GM18519 (cell line): ENCODE results near the gene WTAP.
"Not testable (repeated sequence)": the region's sequence is repeated elsewhere in the genome, so short reads cannot be mapped to it uniquely, and the experiment has no call there.

Experiments
- ATAC-seq: cut with Tn5 transposase; IDR thresholded peaks from one replicate; pipeline ENCODE4 v1.9.1; 2021; ENCODE audit warnings: mild to moderate bottlenecking, moderate library complexity; ENCODE audit not compliant: unreplicated experiment, low FRiP score

Gene WTAP

DNA sequence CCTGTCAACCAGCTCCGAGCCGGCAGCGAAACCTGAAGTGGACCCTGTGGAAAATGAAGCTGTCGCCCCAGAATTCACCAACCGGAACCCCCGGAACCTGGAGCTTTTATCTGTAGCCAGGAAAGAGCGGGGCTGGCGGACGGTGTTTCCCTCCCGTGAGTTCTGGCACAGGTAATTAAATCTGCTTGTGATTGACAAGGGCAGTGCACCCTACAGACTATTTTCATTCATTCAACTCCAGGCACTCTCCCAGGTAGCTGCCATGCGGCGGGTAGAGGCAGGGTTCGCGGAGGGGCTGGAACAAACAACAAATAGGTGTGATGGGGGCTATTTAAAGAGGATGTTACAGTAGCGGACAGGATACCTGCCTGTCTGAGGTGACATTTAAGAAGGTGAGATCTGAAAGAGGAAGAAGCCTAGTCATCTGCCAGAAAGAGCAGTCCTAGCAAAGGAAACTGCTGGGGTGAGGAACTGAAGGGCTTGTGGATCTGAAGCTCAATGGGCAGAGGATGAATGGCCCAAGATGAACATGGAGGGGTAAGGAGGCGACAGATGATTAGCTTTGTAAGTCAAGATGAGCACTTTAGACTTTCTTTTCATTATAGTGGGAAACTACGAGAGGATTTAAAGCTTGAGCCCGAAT is 63.8 kb downstream of the WTAP start:
- no peak for ATAC-seq

GRCh38 chr6:159794976-159795375 is 67.7 kb downstream of the WTAP start:
- ATAC-seq, result not testable (repeated sequence)

DNA sequence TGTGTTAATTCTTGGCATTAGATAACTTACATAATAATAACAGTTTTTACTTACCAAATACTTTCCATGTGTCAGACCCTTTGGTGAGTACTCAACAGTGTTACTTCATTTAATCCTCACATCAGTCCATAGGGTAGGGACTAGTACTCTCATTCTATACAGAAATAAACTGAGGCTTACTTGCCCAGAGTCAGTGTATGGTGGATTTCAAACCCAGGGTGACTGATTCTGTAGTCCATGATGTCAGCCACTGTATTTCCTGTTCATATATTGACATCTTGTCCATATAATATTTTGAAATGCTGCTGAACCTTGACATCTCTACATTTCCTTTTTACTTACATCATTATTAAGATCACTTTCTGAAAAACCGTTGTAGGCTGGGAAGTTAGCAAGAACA is 70.2 kb downstream of the WTAP start:
- ATAC-seq, result no peak

DNA sequence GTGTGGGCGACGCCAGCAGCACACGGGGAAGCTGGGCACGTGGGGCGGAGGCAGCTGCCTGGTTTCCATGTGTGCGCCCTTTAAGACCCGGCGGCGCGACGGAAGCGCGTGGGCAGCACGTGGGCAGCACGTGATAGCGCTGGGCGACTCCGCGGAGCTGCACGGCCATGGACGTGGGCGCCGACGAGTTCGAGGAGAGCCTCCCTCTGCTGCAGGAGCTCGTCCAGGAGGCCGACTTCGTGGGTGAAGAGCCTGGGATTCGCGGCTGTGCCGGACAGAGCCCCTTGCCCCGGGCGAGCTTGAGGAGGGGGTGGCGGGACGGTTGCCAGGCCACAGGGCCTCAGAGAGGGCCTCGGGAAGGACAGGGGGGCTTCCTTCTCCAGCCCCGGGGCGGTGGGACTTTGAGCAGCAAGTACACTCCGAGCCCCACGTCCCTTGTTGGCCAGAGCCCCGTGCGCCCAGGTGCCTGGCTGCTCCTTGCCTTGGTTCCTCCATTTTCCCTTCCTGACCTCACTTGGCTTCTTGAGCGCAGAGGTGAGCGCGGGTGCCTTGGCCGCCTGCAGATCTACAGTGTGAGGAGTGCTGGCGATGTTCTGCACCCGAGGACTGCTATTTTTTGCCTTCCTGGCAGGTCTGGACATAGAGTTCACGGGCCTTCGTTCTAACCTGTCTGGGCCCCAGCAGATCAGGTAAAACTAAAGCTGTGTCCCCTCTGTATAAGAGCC is 73.0 kb downstream of the WTAP start, which contains the start of gene PNLDC1:
Gene PNLDC1, plus strand, starts transcription at position 136 of the 725 bp plus-strand sequence. Its CDS starts 32 bp downstream, at position 168.
- no peak for ATAC-seq

DNA sequence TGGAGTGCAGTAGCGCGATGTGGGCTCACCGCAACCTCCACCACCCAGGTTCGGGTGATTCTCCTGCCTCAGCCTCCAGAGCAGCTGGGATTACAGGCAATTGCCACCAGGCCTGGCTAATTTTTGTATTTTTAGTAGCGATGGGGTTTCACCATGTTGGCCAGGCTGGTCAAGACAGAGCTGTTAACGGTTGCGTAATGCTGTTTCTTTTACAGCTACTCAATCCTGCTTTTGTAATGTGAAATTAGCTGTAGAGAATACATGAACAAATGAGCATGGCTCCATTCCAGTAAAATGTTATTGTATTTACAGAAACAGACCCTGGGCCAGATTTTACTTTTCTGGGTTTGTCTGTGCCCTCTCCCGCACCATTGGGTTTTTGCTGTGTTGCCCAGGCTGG is 74.6 kb downstream of the WTAP start:
- ATAC-seq, result no peak

DNA sequence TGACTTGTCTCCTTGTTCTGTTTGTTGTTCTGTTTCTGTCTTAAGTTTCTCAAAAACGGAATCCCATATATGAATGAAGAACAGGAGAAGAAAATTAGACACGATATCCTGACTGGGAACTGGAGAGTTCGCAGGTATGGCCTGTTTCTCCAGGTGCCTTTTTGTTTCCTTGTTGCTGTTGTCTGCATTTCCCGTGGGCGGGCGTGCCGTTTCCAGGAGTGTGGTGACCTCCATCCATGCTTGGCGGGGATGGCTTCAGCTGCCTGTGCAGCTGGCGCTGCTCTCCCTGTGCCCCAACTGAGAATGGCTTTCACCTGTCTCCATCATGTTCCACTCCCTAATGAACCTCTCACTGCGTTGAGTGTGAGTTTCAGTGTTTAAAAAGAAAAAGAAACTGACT is 77.2 kb downstream of the WTAP start:
- no peak for ATAC-seq

GRCh38 chr6:159805440-159806020 is 78.2 kb downstream of the WTAP start:
- ATAC-seq, result no peak
